Measurements from ENCODE around the gene TST. TPM values are rescaled to one million over a fixed set of nuclear protein-coding genes. Genes with fewer than 3 reads are reported as not detected.

The TST gene
- total and polyA plus RNA-seq, 2 donors: 19.4 to 48.8 TPM

DNA sequence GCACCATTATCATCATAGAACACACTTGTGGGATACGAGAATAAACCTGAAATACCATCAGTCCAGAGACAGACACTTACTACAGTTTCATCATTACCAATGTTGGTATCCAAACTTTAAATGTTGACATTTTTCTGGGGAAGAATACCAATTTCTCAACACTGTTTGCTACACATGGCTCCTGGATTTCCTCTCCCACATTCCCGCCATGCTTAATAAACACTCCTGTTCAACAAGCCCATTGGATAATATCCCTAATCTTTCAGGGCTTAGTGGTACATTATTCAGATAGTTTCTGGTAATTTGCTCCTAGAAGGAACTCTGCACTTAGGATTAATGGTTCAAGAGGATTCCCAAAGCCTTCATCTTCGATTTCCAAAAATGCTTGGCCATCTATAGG, 57.6 kb downstream of the TST start:
- DNase-seq (ENCODE audit: extremely low spot score): no peak
- WGBS: 39% methylated on average over 3 of the region's 3 CpGs
- Histone ChIP-seq H3K36me3 (ENCODE audit: insufficient read depth) (no peaks in the 10 kb centered on the region), H3K27ac (ENCODE audit: low read depth) (no peak overlapping the region), H3K4me1 (ENCODE audit: insufficient read depth) (no peaks in the 10 kb centered on the region), H3K4me3 (ENCODE audit: low read depth, low read length) (no peak overlapping the region)

Small RNAs within 50 kb of the gene (small RNA-seq; reads per million reads assigned to genes)
- not detected for gene RF00019

Other genes with a start within 250 kb of the TST start
- gene IFT27, start 243.3 kb downstream of the TST start, total RNA-seq: 20.2 TPM
- gene IFT27, start 243.3 kb downstream of the TST start, polyA plus RNA-seq: 27.2 TPM
- 2.2 TPM for gene PVALB, start 202.4 kb downstream of the TST start, total RNA-seq
- 2.7 TPM for gene PVALB, start 202.4 kb downstream of the TST start, polyA plus RNA-seq
- gene NCF4, start 158.4 kb downstream of the TST start, total RNA-seq: 9.7 TPM
- 11.9 TPM for gene NCF4, start 158.4 kb downstream of the TST start, polyA plus RNA-seq
- gene CSF2RB, start 105.8 kb downstream of the TST start, total RNA-seq: 5.3 TPM
- gene CSF2RB, start 105.8 kb downstream of the TST start, polyA plus RNA-seq: 4.1 TPM
- gene MPST, start 295 bp upstream of the TST start, total RNA-seq: 44.1 TPM
- 123 TPM for gene MPST, start 295 bp upstream of the TST start, polyA plus RNA-seq
- 13.8 TPM for gene KCTD17, start 32.3 kb upstream of the TST start, total RNA-seq
- 36.1 TPM for gene KCTD17, start 32.3 kb upstream of the TST start, polyA plus RNA-seq
- gene TMPRSS6, start 90.3 kb upstream of the TST start, total RNA-seq: not detected
- gene TMPRSS6, start 90.3 kb upstream of the TST start, polyA plus RNA-seq: 0.04 TPM
- 0.69 TPM for gene IL2RB, start 130.5 kb upstream of the TST start, total RNA-seq
- 0.70 TPM for gene IL2RB, start 130.5 kb upstream of the TST start, polyA plus RNA-seq
- 11.6 TPM for gene C1QTNF6, start 168.8 kb upstream of the TST start, total RNA-seq
- 6.9 TPM for gene C1QTNF6, start 168.8 kb upstream of the TST start, polyA plus RNA-seq
- gene SSTR3, start 193.0 kb upstream of the TST start, total RNA-seq: not detected
- gene SSTR3, start 193.0 kb upstream of the TST start, polyA plus RNA-seq: not detected
- 3.2 TPM for gene RAC2, start 224.8 kb upstream of the TST start, total RNA-seq
- 17.4 TPM for gene RAC2, start 224.8 kb upstream of the TST start, polyA plus RNA-seq